Osteoblast (primary cell): Measurements from ENCODE around the gene YTHDC1. TPM values are rescaled to one million over a fixed set of nuclear protein-coding genes. Genes with fewer than 3 reads are reported as not detected.
A peak's percentile ranks its signal among the peaks of the same experiment; 100 is the strongest.

ENCODE experiments used
- DNase-seq: peaks from one replicate; pipeline ENCODE4 v3.0.0; 2011; ENCODE audit warnings: low spot score, mixed read lengths; ENCODE audit not compliant: insufficient read length; ENCODE audit errors: missing footprints
- H2AFZ ChIP-seq: 2 replicates; pipeline ENCODE4 v1.6.0; 2011; ENCODE audit warnings: mild to moderate bottlenecking, low read length
- H3K27ac ChIP-seq: 2 replicates; pipeline ENCODE4 v1.5.1; 2011; ENCODE audit warnings: mild to moderate bottlenecking, low read depth, low read length, moderate library complexity
- H3K27me3 ChIP-seq: 2 replicates; pipeline ENCODE4 v1.6.0; 2012; ENCODE audit warnings: mild to moderate bottlenecking, control low read depth, inconsistent platforms, low read length, moderate library complexity; ENCODE audit not compliant: insufficient read depth
- H3K36me3 ChIP-seq: 2 replicates; pipeline ENCODE4 v1.5.1; 2011; ENCODE audit warnings: mild to moderate bottlenecking, low read length, control low read depth, moderate library complexity; ENCODE audit not compliant: insufficient read depth
- H3K4me1 ChIP-seq: 2 replicates; pipeline ENCODE4 v1.5.1; 2011; ENCODE audit warnings: mild to moderate bottlenecking, low read length, control low read depth, moderate library complexity; ENCODE audit not compliant: insufficient read depth
- H3K4me2 ChIP-seq: 2 replicates; pipeline ENCODE4 v1.6.0; 2011; ENCODE audit warnings: mild to moderate bottlenecking, low read length; ENCODE audit not compliant: insufficient read depth
- H3K4me3 ChIP-seq: fragments of 200-600 bp; sonication (generic); 3 replicates; pipeline ENCODE4 v1.5.1; 2012; ENCODE audit warnings: mild to moderate bottlenecking, low read length, inconsistent platforms; ENCODE audit not compliant: insufficient read depth
- H3K79me2 ChIP-seq: 2 replicates; pipeline ENCODE4 v1.6.0; 2012; ENCODE audit warnings: mild to moderate bottlenecking, low read length, control low read depth, inconsistent platforms; ENCODE audit not compliant: insufficient read depth
- H3K9me3 ChIP-seq: 2 replicates; pipeline ENCODE4 v1.5.1; 2011; ENCODE audit warnings: low read depth, low read length, control low read depth
- H4K20me1 ChIP-seq: 2 replicates; pipeline ENCODE4 v1.6.0; 2012; ENCODE audit warnings: mild to moderate bottlenecking, low read length, control low read depth; ENCODE audit not compliant: insufficient read depth
- total RNA-seq: library from RNA; depleted of rRNA; stranded (reverse); fragments of >200 nt; gene quantifications from 2 replicates; pipeline ENCODE4 v1.2.3, GENCODE V29; 2012
- TF ChIP-seq, protein P1 (sequence below): IDR thresholded peaks from 2 replicates; pipeline ENCODE4 v1.5.1; 2011; ENCODE audit warnings: mild to moderate bottlenecking, low read depth, low read length, moderate library complexity; ENCODE audit errors: extremely low read depth

Gene YTHDC1
- total RNA-seq, 1 donor, result 40.2 TPM

DNA sequence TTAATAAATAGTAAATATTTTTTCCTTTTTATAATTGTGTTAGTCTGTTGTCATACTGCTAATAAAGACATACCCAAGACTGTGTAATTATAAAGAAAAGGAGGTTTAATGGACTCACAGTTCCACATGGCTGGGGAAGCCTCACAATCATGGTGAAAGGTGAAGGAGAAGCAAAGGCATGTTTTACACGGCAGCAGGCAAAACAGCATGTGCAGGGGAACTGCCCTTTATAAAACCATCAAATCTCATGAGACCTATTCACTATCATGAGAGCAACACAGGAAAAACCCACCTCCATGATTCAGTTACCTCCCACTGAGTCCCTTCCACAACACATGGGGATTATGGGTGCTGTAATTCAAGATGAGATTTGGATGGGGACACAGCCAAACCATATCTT, 58.6 kb downstream of the YTHDC1 start:
- Histone ChIP-seq H2AFZ (no peak overlapping the region), H3K4me3 (no peak overlapping the region), H3K4me2 (no peak overlapping the region), H3K79me2 (no peaks in the 10 kb centered on the region), H3K9me3 (no peaks in the 10 kb centered on the region), H4K20me1 (no peaks in the 10 kb centered on the region), H3K36me3 (no peaks in the 10 kb centered on the region), H3K27ac (no peak overlapping the region), H3K4me1 (no peaks in the 10 kb centered on the region), H3K27me3 (peaks cover 6% of the 10 kb centered on the region)
- TF ChIP-seq, protein P1, sequence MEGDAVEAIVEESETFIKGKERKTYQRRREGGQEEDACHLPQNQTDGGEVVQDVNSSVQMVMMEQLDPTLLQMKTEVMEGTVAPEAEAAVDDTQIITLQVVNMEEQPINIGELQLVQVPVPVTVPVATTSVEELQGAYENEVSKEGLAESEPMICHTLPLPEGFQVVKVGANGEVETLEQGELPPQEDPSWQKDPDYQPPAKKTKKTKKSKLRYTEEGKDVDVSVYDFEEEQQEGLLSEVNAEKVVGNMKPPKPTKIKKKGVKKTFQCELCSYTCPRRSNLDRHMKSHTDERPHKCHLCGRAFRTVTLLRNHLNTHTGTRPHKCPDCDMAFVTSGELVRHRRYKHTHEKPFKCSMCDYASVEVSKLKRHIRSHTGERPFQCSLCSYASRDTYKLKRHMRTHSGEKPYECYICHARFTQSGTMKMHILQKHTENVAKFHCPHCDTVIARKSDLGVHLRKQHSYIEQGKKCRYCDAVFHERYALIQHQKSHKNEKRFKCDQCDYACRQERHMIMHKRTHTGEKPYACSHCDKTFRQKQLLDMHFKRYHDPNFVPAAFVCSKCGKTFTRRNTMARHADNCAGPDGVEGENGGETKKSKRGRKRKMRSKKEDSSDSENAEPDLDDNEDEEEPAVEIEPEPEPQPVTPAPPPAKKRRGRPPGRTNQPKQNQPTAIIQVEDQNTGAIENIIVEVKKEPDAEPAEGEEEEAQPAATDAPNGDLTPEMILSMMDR, result no peak
- no peak for DNase-seq

DNA sequence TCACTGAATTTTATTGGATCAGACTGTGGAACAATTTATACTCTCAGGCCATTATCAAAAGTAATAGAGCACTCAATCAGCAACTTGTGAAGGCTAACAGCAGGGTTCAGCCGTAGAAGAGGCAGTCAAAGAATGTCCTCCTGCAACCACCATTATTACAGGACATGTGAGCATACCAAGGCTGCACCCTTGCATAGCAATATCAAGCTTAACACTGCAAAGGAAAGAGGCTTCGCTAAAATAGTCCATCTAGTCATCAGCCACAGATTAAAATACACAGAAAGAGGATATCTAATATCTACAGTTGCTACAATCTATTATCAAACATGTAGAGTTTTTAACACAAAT, 61.5 kb downstream of the YTHDC1 start:
- Histone ChIP-seq H3K36me3 (no peaks in the 10 kb centered on the region), H2AFZ (peak overlapping the region; percentile 2), H3K79me2 (no peaks in the 10 kb centered on the region), H3K27ac (no peak overlapping the region), H3K4me1 (no peaks in the 10 kb centered on the region), H3K4me2 (peak overlapping the region; percentile 57), H3K4me3 (no peak overlapping the region), H4K20me1 (no peaks in the 10 kb centered on the region), H3K9me3 (no peaks in the 10 kb centered on the region), H3K27me3 (no peaks in the 10 kb centered on the region)
- TF ChIP-seq, protein P1, result no peak
- DNase-seq, result no peak

DNA sequence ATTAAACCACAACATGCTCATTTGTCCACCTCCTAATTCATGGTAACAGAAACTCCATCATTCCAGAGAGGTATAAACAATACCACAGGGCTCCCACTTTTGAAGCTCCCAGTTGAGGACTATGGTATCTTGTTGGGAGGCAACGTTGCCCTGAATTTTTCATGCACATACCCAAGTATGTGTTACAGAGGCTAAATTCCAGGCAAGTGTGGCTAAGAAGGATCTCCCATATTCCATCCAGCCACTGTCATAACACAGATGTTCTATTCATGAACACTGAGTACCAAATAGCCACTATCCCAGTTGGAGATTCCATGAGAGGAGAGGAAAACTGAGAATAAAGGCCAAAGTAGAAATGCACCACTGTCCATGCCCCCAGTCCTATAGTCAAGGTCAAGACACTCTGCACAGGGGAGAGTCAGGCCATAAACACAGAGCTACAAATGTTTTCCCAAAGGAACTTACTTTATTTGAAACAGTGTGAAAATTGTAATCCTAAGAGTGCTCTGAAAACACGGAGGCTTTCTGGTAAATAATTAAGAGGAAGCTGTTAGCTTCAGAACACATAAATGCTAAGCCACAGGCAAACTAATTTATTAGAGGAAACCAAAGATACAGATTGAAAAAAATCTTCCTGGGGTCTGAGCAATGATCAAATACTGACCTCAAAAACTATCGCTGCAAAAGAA, 62.0 kb downstream of the YTHDC1 start:
- Histone ChIP-seq H4K20me1 (no peaks in the 10 kb centered on the region), H2AFZ (peak overlapping the region; percentile 2)
- no peak for DNase-seq

DNA sequence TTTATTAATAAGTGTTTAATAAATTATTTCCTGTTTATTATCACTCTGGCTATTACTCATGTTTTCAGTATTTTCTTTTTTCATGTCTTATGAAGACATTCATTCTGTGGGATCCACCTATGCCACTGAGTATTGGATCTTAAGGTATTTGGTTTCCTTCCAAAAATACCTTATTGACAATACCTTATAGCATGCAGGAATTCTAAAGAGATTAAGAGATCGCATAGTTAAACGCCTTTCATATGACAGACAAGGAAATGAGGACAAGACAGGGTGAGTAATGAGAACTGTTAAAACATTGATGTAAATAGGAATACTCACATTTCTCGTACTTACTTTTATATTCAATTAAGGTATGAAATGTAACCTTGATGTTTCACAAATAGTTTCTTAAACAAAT, 66.2 kb downstream of the YTHDC1 start:
- no peaks in the 10 kb centered on the region for H4K20me1 ChIP-seq
- no peaks in the 10 kb centered on the region for H3K79me2 ChIP-seq
- no peak overlapping the region for H2AFZ ChIP-seq
- H3K9me3 ChIP-seq, result no peaks in the 10 kb centered on the region
- H3K4me1 ChIP-seq, result no peaks in the 10 kb centered on the region
- TF ChIP-seq, protein P1, result no peak
- no peaks in the 10 kb centered on the region for H3K27me3 ChIP-seq
- DNase-seq, result no peak
- no peak overlapping the region for H3K4me2 ChIP-seq
- H3K4me3 ChIP-seq, result no peak overlapping the region
- no peaks in the 10 kb centered on the region for H3K36me3 ChIP-seq
- no peak overlapping the region for H3K27ac ChIP-seq

More for the DNA sequence above, 62.0 kb downstream of the YTHDC1 start:
- no peaks in the 10 kb centered on the region for H3K9me3 ChIP-seq
- H3K4me2 ChIP-seq, result no peak overlapping the region
- no peaks in the 10 kb centered on the region for H3K36me3 ChIP-seq
- no peak overlapping the region for H3K4me3 ChIP-seq
- no peaks in the 10 kb centered on the region for H3K79me2 ChIP-seq
- no peaks in the 10 kb centered on the region for H3K27me3 ChIP-seq
- TF ChIP-seq, protein P1, result no peak
- no peaks in the 10 kb centered on the region for H3K4me1 ChIP-seq
- no peak overlapping the region for H3K27ac ChIP-seq
